ACC112 (cell line): ENCODE results near the gene GABBR2.
A peak's percentile ranks its signal among the peaks of the same experiment; 100 is the strongest.

Source experiments
- H2AFZ ChIP-seq: fragments of 200-600 bp; sonication (generic); one replicate; pipeline ENCODE4 v1.6.0; 2017; ENCODE audit warnings: antibody characterized with exemption, low read length; ENCODE audit not compliant: unreplicated experiment
- H3K27ac ChIP-seq: fragments of 200-600 bp; sonication (generic); 2 replicates; pipeline ENCODE4 v1.5.1; 2014; ENCODE audit warnings: low read depth, mild to moderate bottlenecking, antibody characterized with exemption, low read length, moderate library complexity
- H3K27me3 ChIP-seq: fragments of 200-600 bp; sonication (generic); 2 replicates; pipeline ENCODE4 v1.6.1; 2014; ENCODE audit warnings: mild to moderate bottlenecking, antibody characterized with exemption, low read length, moderate library complexity, mixed read lengths; ENCODE audit not compliant: insufficient read depth
- H3K36me3 ChIP-seq: fragments of 200-600 bp; sonication (generic); 2 replicates; pipeline ENCODE4 v1.6.1; 2016; ENCODE audit warnings: mild to moderate bottlenecking, antibody characterized with exemption, low read length, moderate library complexity, mixed read lengths; ENCODE audit not compliant: insufficient read depth
- H3K4me1 ChIP-seq: fragments of 200-600 bp; sonication (generic); one replicate; pipeline ENCODE4 v1.6.1; 2016; ENCODE audit warnings: low read length, mixed read lengths; ENCODE audit not compliant: insufficient read depth, unreplicated experiment, control insufficient read depth
- H3K4me3 ChIP-seq: fragments of 200-600 bp; sonication (generic); 2 replicates; pipeline ENCODE4 v1.5.1; 2014; ENCODE audit warnings: mild to moderate bottlenecking, low read depth, low read length
- H3K79me2 ChIP-seq: fragments of 200-600 bp; sonication (generic); one replicate; pipeline ENCODE4 v1.6.0; 2016; ENCODE audit warnings: low read length; ENCODE audit not compliant: control insufficient read depth, unreplicated experiment, insufficient read depth

Gene GABBR2

GRCh38 chr9:98532147-98532546 is 176.6 kb downstream of the GABBR2 start:
- no peak overlapping the region for H3K27ac ChIP-seq
- no peaks in the 10 kb centered on the region for H3K27me3 ChIP-seq
- H3K4me1 ChIP-seq = no peaks in the 10 kb centered on the region
- H2AFZ ChIP-seq = no peak overlapping the region
- H3K36me3 ChIP-seq = no peaks in the 10 kb centered on the region
- no peaks in the 10 kb centered on the region for H3K79me2 ChIP-seq
- no peak overlapping the region for H3K4me3 ChIP-seq

- H3K27ac ChIP-seq = no peak overlapping the region
- no peaks in the 10 kb centered on the region for H3K36me3 ChIP-seq
- no peaks in the 10 kb centered on the region for H3K4me1 ChIP-seq
- H3K79me2 ChIP-seq = no peaks in the 10 kb centered on the region
- H2AFZ ChIP-seq = no peak overlapping the region
- no peaks in the 10 kb centered on the region for H3K27me3 ChIP-seq
- H3K4me3 ChIP-seq = no peak overlapping the region
These were observed 177.8 kb downstream of the GABBR2 start for GRCh38 chr9:98530806-98531386.

GRCh38 chr9:98530275-98530674 is 178.5 kb downstream of the GABBR2 start:
- H3K4me3 ChIP-seq = no peak overlapping the region
- H2AFZ ChIP-seq = no peak overlapping the region
- no peaks in the 10 kb centered on the region for H3K79me2 ChIP-seq
- no peaks in the 10 kb centered on the region for H3K27me3 ChIP-seq
- no peaks in the 10 kb centered on the region for H3K36me3 ChIP-seq
- H3K27ac ChIP-seq = no peak overlapping the region
- H3K4me1 ChIP-seq = no peaks in the 10 kb centered on the region

- Histone ChIP-seq H3K4me3 (no peak overlapping the region), H3K79me2 (no peaks in the 10 kb centered on the region), H3K36me3 (no peaks in the 10 kb centered on the region), H2AFZ (no peak overlapping the region), H3K4me1 (no peaks in the 10 kb centered on the region), H3K27ac (no peak overlapping the region), H3K27me3 (no peaks in the 10 kb centered on the region)
These were observed 178.9 kb downstream of the GABBR2 start for GRCh38 chr9:98529841-98530240.

GRCh38 chr9:98523231-98523901 is 185.4 kb downstream of the GABBR2 start:
- no peak overlapping the region for H2AFZ ChIP-seq
- H3K27me3 ChIP-seq = no peaks in the 10 kb centered on the region
- H3K27ac ChIP-seq = peak overlapping the region; percentile 21
- peaks cover 33% of the 10 kb centered on the region for H3K4me1 ChIP-seq
- no peaks in the 10 kb centered on the region for H3K79me2 ChIP-seq
- H3K36me3 ChIP-seq = no peaks in the 10 kb centered on the region
- H3K4me3 ChIP-seq = no peak overlapping the region

- H3K27me3 ChIP-seq = no peaks in the 10 kb centered on the region
- peak overlapping the region; percentile 21 for H3K27ac ChIP-seq
- H3K79me2 ChIP-seq = no peaks in the 10 kb centered on the region
- H3K4me3 ChIP-seq = 0 out of 2 replicates have a peak overlapping the region, but pooled peaks have one; percentile 13
- H2AFZ ChIP-seq = no peak overlapping the region
- no peaks in the 10 kb centered on the region for H3K36me3 ChIP-seq
- peaks cover 33% of the 10 kb centered on the region for H3K4me1 ChIP-seq
These were observed 186.2 kb downstream of the GABBR2 start for GRCh38 chr9:98522487-98522886.

GRCh38 chr9:98521141-98521540 is 187.6 kb downstream of the GABBR2 start:
- H3K36me3 ChIP-seq = no peaks in the 10 kb centered on the region
- no peaks in the 10 kb centered on the region for H3K27me3 ChIP-seq
- H3K4me3 ChIP-seq = no peak overlapping the region
- H2AFZ ChIP-seq = peak overlapping the region; percentile 44
- H3K4me1 ChIP-seq = peaks cover 33% of the 10 kb centered on the region
- no peaks in the 10 kb centered on the region for H3K79me2 ChIP-seq
- peak overlapping the region; percentile 76 for H3K27ac ChIP-seq

GRCh38 chr9:98520221-98520960 is 188.3 kb downstream of the GABBR2 start:
- no peaks in the 10 kb centered on the region for H3K36me3 ChIP-seq
- H3K79me2 ChIP-seq = no peaks in the 10 kb centered on the region
- peaks cover 33% of the 10 kb centered on the region for H3K4me1 ChIP-seq
- H3K27ac ChIP-seq = peak overlapping the region; percentile 76
- no peak overlapping the region; the same call in 1 of the 2 replicates for H3K4me3 ChIP-seq
- H3K27me3 ChIP-seq = no peaks in the 10 kb centered on the region
- H2AFZ ChIP-seq = peak overlapping the region; percentile 91

- peaks cover 33% of the 10 kb centered on the region for H3K4me1 ChIP-seq
- no peak overlapping the region for H3K4me3 ChIP-seq
- H3K27ac ChIP-seq = no peak overlapping the region
- H3K27me3 ChIP-seq = no peaks in the 10 kb centered on the region
- no peak overlapping the region for H2AFZ ChIP-seq
- no peaks in the 10 kb centered on the region for H3K79me2 ChIP-seq
- H3K36me3 ChIP-seq = no peaks in the 10 kb centered on the region
These were observed 189.1 kb downstream of the GABBR2 start for GRCh38 chr9:98519641-98520040.

- Histone ChIP-seq H2AFZ (no peak overlapping the region), H3K4me1 (peaks cover 33% of the 10 kb centered on the region), H3K4me3 (no peak overlapping the region), H3K79me2 (no peaks in the 10 kb centered on the region), H3K27ac (no peak overlapping the region), H3K36me3 (no peaks in the 10 kb centered on the region), H3K27me3 (no peaks in the 10 kb centered on the region)
These were observed 190.2 kb downstream of the GABBR2 start for GRCh38 chr9:98518556-98518955.
